ENCODE results near the gene IMPA2.

GRCh38 chr18:12010187-12010802, 29.0 kb downstream of the IMPA2 start:
- TF ChIP-seq CTCF (IDR thresholded peaks at IDR 0.05; ENCODE audit: borderline replicate concordance, extremely low read depth, low read length, poor library complexity, severe bottlenecking) (no peak), EZH2 (IDR thresholded peaks at IDR 0.05; ENCODE audit: borderline replicate concordance, low read depth, low read length, severe bottlenecking) (no peak)

Data from DND-41 (cell line).